Upper lobe of left lung (tissue), 4 donors: ENCODE measurements around the gene ZMAT3.

Experiments
- EP300 ChIP-seq, 4 donors: sonication (generic); formaldehyde crosslinking; IDR thresholded peaks; one replicate each; pipeline ENCODE4 v1.5.1; 2017; ENCODE audit warnings: antibody characterized with exemption in 4 of 4, control low read depth in 2 of 4
- POLR2A ChIP-seq, 4 donors: fragments of 450-650 bp; IDR thresholded peaks; one replicate each; pipeline ENCODE4 v1.5.1; 2016 to 2017; ENCODE audit warnings: antibody characterized with exemption in 4 of 4, mild to moderate bottlenecking in 2 of 4

DNA sequence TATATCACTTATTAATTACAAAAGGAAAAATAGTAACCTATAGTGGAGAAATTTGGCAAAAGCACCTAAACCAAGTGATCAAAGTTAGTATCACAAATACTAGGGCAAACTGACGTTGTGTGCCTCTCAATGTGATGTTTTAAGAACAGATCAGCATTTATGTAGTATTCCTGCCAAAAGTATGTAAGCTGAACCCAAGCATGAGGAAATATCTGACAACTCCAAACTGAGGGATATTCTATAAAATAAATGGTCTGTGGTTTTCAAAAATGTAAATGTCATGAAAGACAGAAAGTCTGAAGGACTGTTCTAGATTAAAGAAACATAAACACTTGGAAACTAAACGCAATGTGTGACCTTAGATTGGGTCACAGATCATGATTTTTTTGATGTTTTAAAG lies 42.3 kb upstream of the ZMAT3 start:
- TF ChIP-seq EP300 (IDR thresholded peaks at IDR 0.05) (no peak), POLR2A (IDR thresholded peaks at IDR 0.05) (no peak)
